Heart left ventricle (tissue), 16 donors: Measurements from ENCODE around the gene CAV1. TPM values are rescaled to one million over a fixed set of nuclear protein-coding genes. Genes with fewer than 3 reads are reported as not detected.
A peak's percentile ranks its signal among the peaks of the same experiment; 100 is the strongest.

Source experiments
- ATAC-seq, 4 donors: fragments of 200-7000 bp; cut with Tn5 transposase; one replicate each; pipeline ENCODE4 v1.9.1; 2020 to 2022; ENCODE audit warnings: moderate library complexity in 4 of 4, mild to moderate bottlenecking in 3 of 4, moderate number of reproducible peaks in 1 of 4
- DNase-seq, 5 donors: peaks; one replicate each; pipeline ENCODE4 v3.0.0-alpha.2; 2020
- H3K27ac ChIP-seq, 12 donors: fragments of 200-600 bp; sonication (generic) in 4 of 12; one replicate each; pipeline versions ENCODE4 v1.5.0 to v1.8.0; 2016 to 2022; ENCODE audit warnings: mild to moderate bottlenecking in 2 of 12
- H3K27me3 ChIP-seq, 9 donors: fragments of 200-600 bp; sonication (generic) in 2 of 9; one replicate each; pipeline versions ENCODE4 v1.5.1 to v1.8.0; 2016 to 2022; ENCODE audit warnings: mild to moderate bottlenecking in 3 of 9
- H3K36me3 ChIP-seq, 9 donors: fragments of 200-600 bp; sonication (generic) in 2 of 9; one replicate each; pipeline versions ENCODE4 v1.5.0 to v1.8.0; 2018 to 2022; ENCODE audit warnings: mild to moderate bottlenecking in 2 of 9
- H3K4me1 ChIP-seq, 12 donors: fragments of 200-600 bp; sonication (generic) in 4 of 12; one replicate each; pipeline versions ENCODE4 v1.5.0 to v1.8.0; 2016 to 2022; ENCODE audit warnings: mild to moderate bottlenecking in 3 of 12
- H3K4me3 ChIP-seq, 12 donors: fragments of 200-600 bp; sonication (generic) in 4 of 12; one replicate each; pipeline versions ENCODE4 v1.5.0 to v1.8.0; 2017 to 2022; ENCODE audit warnings: mild to moderate bottlenecking in 9 of 12, moderate library complexity in 4 of 12
- H3K9me3 ChIP-seq, 12 donors: fragments of 200-600 bp; sonication (generic) in 4 of 12; one replicate each; pipeline versions ENCODE4 v1.5.0 to v1.8.0; 2016 to 2022; ENCODE audit warnings: mild to moderate bottlenecking in 1 of 12
- POLR2A ChIP-seq, 2 donors: fragments of 450-650 bp; IDR thresholded peaks; one replicate each; pipeline ENCODE4 v1.6.1; 2017; ENCODE audit warnings: antibody characterized with exemption in 2 of 2, mild to moderate bottlenecking in 2 of 2, moderate library complexity in 2 of 2
- whole genome bisulfite sequencing, 4 donors: extraction: QIAGEN DNeasy Blood & Tissue Kit in 2 of 4; methylation state at CpG; one replicate each; pipeline versions ENCODE4 v1.1.5 to v1.1.7; 2013 to 2018; 5-methylcytosine and 5-hydroxymethylcytosine counted together
- intact Hi-C, 10 donors: fragments of 100-400 bp; cut with DNase I; formaldehyde crosslinking; loops; one replicate each; pipeline versions ENCODE4 v1.11.1 to v1.14.2; 2022
- polyA plus RNA-seq, 2 donors: library from polyadenylated mRNA; stranded (reverse); fragments of 200-250 nt; gene quantifications; one replicate each; pipeline ENCODE4 v1.2.3, GENCODE V29; 2013
- total RNA-seq, 9 donors: library from RNA; depleted of rRNA in 2 of 9; stranded (reverse); fragments of >200 nt in 2 of 9; fragmentation: NEBNext Ultra II Directional in 3 of 9; extraction: Animal tissue kit (Norgen Biotek cat#: 25700) in 3 of 9; gene quantifications; one replicate each; pipeline versions ENCODE4 v1.1.0 to v1.2.4, GENCODE V29; 2016 to 2023
- TF ChIP-seq, protein P1 (sequence below), 12 donors: fragments of 200-600 bp; sonication (generic) in 4 of 12; IDR thresholded peaks; one replicate each; pipeline versions ENCODE4 v1.5.0 to v1.8.0; 2018 to 2022; ENCODE audit warnings: antibody characterized with exemption in 12 of 12, mild to moderate bottlenecking in 5 of 12
- donor health status: ischemic (EF 13 %, LVEDD 7.1; RV severe dilation, severe dysfunction).
- donor health status: healthy with polysubstance abuse.
- donor health status: DM: no; HTN: yes; CAD: no.
- donor health status: DM: no; HTN: no; CAD: no.
- donor health status: ischemic (EF 25% LVEDD 6.9; RV normal size, moderate dysfunction).
- donor health status: ischemic (EF 25% LVEDD 5.7; RV mildly dilated, moderate dysfunction).
- donor health status: healthy.
- donor health status: DM: yes; HTN: yes; CAD: no.
- donor health status: ischemic (EF 35%, LVEDD 5.7; RV mildly dilated, moderate dysfunction).
- donor health status: nonischemic (EF 11% LVEDD 7.7; RV severe dilation, severe dysfunction).
- donor health status: DM: yes; HTN: yes; CAD: no.
- donor health status: PGD.
- donor health status: ischemic (EF 29% LVEDD 5.4; RV normal size, mild dysfunction).
- donor health status: nonischemic (EF 23%, LVEDD 6.1; RV moderate dilation, normal function).

The CAV1 gene
- total and polyA plus RNA-seq, 11 donors, result 125 to 408 (median 281) TPM

DNA sequence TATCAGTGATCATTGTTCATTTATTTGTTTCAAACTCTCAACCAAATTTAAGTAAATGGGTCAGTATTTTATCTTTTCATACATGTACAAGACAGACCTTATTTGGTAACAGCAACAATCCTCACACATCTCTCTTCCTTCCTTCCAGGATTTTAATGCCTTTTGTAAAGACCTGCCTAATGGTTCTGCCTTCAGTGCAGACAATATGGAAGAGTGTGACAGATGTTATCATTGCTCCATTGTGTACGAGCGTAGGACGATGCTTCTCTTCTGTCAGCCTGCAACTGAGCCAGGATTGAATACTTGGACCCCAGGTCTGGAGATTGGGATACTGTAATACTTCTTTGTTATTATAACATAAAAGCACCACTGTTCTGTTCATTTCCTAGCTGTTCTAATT lies 19.0 kb upstream of the CAV1 start:
- Histone ChIP-seq H3K4me1 (peaks cover 0 to 91% (median 44%) of the 10 kb centered on the region in 12 donors), H3K27me3 (no peaks in the 10 kb centered on the region), H3K36me3 (peaks cover 0 to 56% (median 11%) of the 10 kb centered on the region in 9 donors), H3K9me3 (no peaks in the 10 kb centered on the region), H3K27ac (peak overlapping the region in 6 of 12 donors; percentile 0 to 98 (median 55)), H3K4me3 (no peak overlapping the region)
- intact Hi-C loops, result no loop called here
- DNase-seq, result no peak
- WGBS, 4 donors, result 37 to 46% (median 41%) methylated on average over 3 of the region's 3 CpGs
- ATAC-seq, result no peak
- TF ChIP-seq POLR2A (IDR thresholded peaks at IDR 0.05), result no peak
- TF ChIP-seq, protein P1, sequence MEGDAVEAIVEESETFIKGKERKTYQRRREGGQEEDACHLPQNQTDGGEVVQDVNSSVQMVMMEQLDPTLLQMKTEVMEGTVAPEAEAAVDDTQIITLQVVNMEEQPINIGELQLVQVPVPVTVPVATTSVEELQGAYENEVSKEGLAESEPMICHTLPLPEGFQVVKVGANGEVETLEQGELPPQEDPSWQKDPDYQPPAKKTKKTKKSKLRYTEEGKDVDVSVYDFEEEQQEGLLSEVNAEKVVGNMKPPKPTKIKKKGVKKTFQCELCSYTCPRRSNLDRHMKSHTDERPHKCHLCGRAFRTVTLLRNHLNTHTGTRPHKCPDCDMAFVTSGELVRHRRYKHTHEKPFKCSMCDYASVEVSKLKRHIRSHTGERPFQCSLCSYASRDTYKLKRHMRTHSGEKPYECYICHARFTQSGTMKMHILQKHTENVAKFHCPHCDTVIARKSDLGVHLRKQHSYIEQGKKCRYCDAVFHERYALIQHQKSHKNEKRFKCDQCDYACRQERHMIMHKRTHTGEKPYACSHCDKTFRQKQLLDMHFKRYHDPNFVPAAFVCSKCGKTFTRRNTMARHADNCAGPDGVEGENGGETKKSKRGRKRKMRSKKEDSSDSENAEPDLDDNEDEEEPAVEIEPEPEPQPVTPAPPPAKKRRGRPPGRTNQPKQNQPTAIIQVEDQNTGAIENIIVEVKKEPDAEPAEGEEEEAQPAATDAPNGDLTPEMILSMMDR (IDR thresholded peaks at IDR 0.05), result no peak

DNA sequence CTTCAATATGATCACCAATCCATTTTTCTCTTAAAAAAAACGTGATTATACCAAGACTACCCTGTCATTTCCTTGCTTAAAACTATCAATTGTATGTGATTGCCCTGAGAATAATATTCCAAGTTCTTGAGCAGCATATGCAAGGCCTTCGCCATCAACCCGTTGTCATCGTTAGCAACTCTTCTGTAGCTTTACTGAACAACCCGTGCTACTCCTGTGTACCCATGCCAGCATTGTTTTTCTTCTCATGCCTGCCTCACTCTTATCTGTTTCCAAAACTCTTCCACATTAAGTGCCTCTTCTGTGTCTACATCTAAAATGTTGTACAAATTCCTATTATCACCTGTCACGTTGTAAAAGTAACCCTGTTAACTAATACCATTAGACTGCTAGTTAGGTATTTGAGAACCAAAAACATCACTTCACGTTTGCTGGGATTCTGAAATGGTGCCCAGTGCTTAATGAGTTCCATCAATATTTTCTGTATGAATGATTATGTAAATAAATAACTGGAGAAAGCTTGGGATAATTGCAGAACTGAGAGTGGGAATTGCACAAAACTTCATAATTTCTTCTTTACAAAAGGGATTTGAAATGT lies 14.8 kb upstream of the CAV1 start:
- no peak overlapping the region for H3K4me3 ChIP-seq
- ATAC-seq (no peak), DNase-seq (no peak)
- WGBS, 4 donors, result 48 to 60% (median 51%) methylated on average over 7 of the region's 7 CpGs
- intact Hi-C loops, result loop anchor here in 2 of 10 donors (5.0 kb wide), 1 partner anchor 153 kb away; no protein-coding TSS in a partner anchor
- no peaks in the 10 kb centered on the region for H3K9me3 ChIP-seq
- H3K4me1 ChIP-seq, result peaks cover 0 to 74% (median 31%) of the 10 kb centered on the region in 12 donors
- peak overlapping the region in 11 of 12 donors; percentile 0 to 90 (median 84) for H3K27ac ChIP-seq
- no peak for TF ChIP-seq POLR2A (IDR thresholded peaks at IDR 0.05)
- TF ChIP-seq, protein P1 (IDR thresholded peaks at IDR 0.05), result no peak
- no peaks in the 10 kb centered on the region for H3K27me3 ChIP-seq
- H3K36me3 ChIP-seq, result peaks cover 0 to 45% (median 11%) of the 10 kb centered on the region in 9 donors

DNA sequence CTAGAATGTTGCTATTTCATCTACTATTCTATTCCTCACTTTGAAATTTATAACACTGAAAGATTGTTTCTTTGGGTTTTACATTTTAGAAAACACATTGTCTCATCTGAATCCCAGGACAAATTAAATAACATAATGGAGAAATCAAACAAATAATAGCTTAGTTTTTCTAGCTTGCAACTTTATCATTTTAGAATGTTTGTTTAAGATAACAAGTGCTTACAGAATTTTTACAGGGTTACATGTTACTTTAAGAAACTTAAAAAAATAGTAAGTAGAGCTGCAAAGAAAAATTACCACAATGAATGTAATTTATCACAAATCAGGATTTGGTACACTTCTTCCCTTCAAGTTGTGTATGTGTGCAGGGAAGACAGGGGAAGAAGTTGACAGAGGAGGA lies 14.0 kb upstream of the CAV1 start:
- intact Hi-C loops, result loop anchor here in 2 of 10 donors (5.0 kb wide), 1 partner anchor 153 kb away; no protein-coding TSS in a partner anchor
- DNase-seq (no peak), ATAC-seq (no peak)
- peak overlapping the region; percentile 70 to 90 (median 84) for H3K27ac ChIP-seq
- H3K4me3 ChIP-seq, result peak overlapping the region in 2 of 12 donors; percentile 52 to 62
- no peak for TF ChIP-seq POLR2A (IDR thresholded peaks at IDR 0.05)
- TF ChIP-seq, protein P1 (IDR thresholded peaks at IDR 0.05), result no peak
- peaks cover 0 to 69% (median 24%) of the 10 kb centered on the region in 12 donors for H3K4me1 ChIP-seq
- no peaks in the 10 kb centered on the region for H3K9me3 ChIP-seq
- H3K36me3 ChIP-seq, result peaks cover 0 to 38% (median 11%) of the 10 kb centered on the region in 9 donors
- H3K27me3 ChIP-seq, result no peaks in the 10 kb centered on the region
